HG03520 (cell line): ENCODE results near the gene C17orf75.

Experiments used
- ATAC-seq: cut with Tn5 transposase; IDR thresholded peaks from one replicate; pipeline ENCODE4 v1.9.1; 2021; ENCODE audit warnings: mild to moderate bottlenecking, moderate library complexity; ENCODE audit not compliant: unreplicated experiment

C17orf75 gene

GRCh38 chr17:32307658-32308057 is 34.3 kb downstream of the C17orf75 start:
- ATAC-seq: no peak

DNA sequence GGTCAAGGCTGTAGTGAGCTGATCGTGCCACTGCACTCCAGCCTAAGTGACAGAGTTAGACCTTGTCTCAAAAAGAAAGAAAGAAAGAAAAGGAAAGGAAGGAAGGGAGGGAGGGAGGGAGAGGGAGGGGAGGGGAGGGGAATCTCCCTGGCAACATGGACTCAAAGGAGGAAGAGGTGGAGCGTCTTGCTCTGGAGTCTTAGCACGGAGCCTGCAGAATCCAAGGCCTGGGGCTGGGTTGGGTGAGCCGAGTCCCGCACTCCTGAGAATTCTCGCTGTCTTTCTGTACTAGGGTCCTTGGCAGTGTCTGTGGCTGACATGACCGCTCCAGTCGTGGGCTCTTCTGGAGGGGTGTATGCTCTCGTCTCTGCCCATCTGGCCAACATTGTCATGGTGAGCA is 36.9 kb downstream of the C17orf75 start:
- ATAC-seq: no peak

DNA sequence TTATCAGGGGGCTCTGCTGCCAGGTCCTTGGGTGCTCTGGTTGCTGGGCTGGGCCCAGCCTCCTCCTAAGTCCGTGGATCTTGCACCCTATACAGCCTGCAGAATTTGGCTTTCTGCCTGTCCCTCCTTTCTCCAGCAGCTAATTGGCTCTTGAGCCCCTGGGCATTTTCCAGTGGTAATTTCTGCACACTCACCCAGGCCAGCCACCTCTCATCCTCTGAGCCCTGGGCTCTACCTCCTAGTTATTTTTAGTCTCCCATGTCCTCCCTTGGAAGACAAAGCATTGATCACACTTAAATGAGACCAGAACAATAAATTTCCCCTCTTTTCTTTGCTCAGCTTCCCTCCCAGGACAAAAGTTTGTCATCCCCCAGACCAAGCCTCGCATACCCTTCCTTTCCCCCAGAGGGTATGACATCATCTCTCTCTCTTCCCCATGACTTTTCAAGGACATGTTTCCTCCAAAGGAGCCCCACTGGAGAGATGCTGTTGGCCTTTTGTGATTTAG is 38.1 kb downstream of the C17orf75 start:
- ATAC-seq: no peak

GRCh38 chr17:32302860-32303649 is 38.9 kb downstream of the C17orf75 start:
- no peak for ATAC-seq

- ATAC-seq: no peak
Measured at GRCh38 chr17:32302037-32302436, 39.9 kb downstream of the C17orf75 start.

DNA sequence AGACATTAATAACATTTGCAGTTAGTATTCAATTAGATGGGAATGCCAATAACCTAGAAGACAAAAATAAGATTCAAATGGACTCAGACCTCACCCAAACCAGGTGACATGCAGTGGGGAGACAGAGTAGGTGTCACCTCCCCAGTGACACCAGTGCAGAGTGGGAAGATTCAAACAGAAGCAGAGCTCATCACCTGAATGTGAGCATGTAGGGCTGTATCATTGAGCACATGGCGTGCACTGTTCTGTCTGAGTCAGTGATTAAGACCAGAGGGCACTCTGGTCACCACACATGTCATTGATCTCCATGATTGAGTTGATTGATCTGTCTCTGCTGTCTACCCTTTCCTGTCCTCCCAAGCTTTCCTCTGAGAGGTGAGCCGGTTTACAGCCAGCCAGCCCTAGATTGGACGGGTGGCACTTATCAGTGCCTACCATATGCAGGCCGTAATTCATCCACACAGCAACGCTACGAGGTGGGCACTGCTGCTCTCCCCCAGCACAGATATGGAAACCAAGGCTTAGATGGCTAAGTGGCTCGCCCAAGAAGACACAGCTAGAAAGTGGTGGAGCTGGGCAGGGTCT is 42.3 kb downstream of the C17orf75 start:
- ATAC-seq: no peak

GRCh38 chr17:32298721-32299579 is 43.0 kb downstream of the C17orf75 start:
- no peak for ATAC-seq

DNA sequence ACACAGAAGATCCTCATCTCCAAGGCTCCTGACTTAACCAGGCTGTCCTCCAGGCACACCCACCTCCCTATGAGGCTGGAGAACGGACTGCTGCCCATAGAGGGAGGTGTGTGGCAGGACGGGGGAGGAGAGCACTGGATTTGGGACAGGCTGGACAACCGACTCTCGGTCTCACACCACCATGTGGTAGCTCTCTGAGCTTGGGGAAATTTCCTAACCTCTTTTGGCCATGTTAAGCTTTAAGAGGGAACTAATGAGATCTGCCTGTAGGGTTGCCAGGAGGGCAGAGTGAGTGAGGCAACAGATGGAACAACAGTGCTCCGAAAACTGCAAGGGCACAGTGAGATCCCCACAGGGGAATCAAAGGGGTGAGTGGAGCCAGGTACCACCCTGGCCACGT is 43.7 kb downstream of the C17orf75 start:
- no peak for ATAC-seq

GRCh38 chr17:32297860-32298259 is 44.1 kb downstream of the C17orf75 start:
- no peak for ATAC-seq

GRCh38 chr17:32297424-32297823 is 44.5 kb downstream of the C17orf75 start:
- ATAC-seq: no peak

DNA sequence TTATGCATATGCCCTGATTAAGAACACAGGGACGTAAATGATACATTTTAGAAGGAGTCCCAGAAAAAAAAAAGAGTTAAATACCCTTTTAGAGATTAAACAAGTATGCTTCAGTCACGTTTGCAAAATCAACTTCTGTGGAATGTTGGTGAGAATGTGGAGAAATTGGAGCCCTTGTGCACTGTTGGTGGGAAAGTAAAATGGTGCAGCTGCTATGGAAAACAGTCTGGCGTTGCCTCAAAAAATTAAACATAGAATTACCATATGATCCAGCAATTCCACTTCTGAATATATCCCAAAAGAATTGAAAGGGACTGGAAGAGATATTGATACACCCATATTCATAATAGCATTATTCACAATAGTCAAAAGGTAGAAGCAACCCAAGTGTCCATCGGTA is 49.9 kb downstream of the C17orf75 start:
- no peak for ATAC-seq

GRCh38 chr17:32289471-32290070 is 52.4 kb downstream of the C17orf75 start:
- ATAC-seq: no peak

DNA sequence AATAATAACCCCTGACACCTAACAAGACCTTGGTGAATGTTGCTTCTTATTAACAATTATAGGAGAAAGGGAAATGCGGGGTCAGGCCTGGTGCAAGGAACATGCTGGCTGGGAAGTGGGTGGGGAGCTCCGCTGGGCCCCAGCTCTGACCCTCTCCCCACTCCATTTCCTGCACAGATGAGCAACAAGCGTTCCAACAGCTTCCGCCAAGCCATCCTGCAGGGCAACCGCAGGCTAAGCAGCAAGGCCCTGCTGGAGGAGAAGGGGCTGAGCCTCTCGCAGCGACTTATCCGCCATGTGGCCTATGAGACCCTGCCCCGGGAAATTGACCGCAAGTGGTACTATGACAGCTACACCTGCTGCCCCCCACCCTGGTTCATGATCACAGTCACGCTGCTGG is 53.4 kb downstream of the C17orf75 start:
- ATAC-seq: no peak

GRCh38 chr17:32287804-32288511 is 54.0 kb downstream of the C17orf75 start:
- no peak for ATAC-seq

DNA sequence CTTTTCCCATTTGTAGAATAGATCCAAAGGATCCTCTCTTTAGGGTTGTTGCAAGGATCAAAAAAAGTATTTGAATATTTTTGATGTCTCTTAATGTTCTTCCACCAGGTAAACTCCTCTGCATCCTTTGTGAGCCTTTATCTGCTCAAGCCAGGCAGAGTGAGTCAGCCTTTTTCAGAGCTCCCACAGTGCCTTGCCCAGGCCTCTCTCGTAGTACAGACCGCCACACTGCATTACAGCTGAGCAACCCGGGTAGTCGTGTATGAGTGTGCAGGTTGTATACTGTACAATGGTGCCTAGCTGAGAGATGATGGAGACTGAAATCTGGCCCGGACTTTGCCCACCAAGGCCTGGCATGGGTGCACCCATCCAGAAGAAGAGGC is 55.5 kb downstream of the C17orf75 start:
- ATAC-seq: no peak

GRCh38 chr17:32285746-32286517 is 56.0 kb downstream of the C17orf75 start:
- ATAC-seq: no peak

GRCh38 chr17:32285306-32285705 is 56.7 kb downstream of the C17orf75 start:
- ATAC-seq: no peak

DNA sequence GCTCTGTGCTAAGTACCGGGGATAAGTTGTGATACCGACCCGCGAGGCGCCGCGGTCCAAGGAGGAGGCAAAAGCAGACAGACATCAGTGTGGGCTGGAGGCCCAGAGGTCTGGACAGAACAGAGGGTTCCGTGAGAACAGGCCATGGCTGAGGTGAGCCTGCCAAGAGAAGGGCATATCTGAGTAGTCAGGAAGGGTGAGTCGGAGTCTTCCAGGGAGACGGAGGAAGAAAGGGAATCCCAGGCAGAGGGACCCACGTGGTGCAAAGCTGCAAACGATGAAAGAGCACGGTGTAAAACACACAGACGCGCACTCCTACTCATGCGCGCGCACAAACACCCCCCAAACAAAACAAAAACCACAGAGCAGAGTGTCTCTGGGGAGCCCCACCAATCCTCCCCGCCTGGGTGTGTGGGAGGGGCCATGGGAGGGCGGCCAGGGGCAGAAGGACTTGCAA is 58.2 kb downstream of the C17orf75 start:
- ATAC-seq: no peak

- no peak for ATAC-seq
Measured at GRCh38 chr17:32281011-32281451, 60.9 kb downstream of the C17orf75 start.
